PC-9 (cell line): ENCODE measurements around the gene SLC26A11. TPM values are rescaled to one million over a fixed set of nuclear protein-coding genes. Genes with fewer than 3 reads are reported as not detected.
"Not testable (repeated sequence)": the region's sequence is repeated elsewhere in the genome, so short reads cannot be mapped to it uniquely, and the experiment has no call there.

Experiments used
- BruUV-seq: library from RNA; stranded (reverse); fragments of 400-500 nt; replicated peaks from 2 replicates; lab custom pipeline; 2021; lab: Mats Ljungman, UMichigan
- CTCF ChIA-PET: fragments of 300-600 bp; sonication (Branson Sonifier 250); formaldehyde crosslinking; loops from one replicate; lab custom pipeline; 2022; ENCODE audit warnings: antibody characterized with exemption; lab: Charles Lee
- POLR2A ChIA-PET: fragments of 300-600 bp; sonication (Branson Sonifier 250); formaldehyde crosslinking; loops from one replicate; lab custom pipeline; 2022; ENCODE audit warnings: antibody characterized with exemption; ENCODE audit not compliant: unreplicated experiment; lab: Charles Lee
- DNase-seq, 2 experiments: peaks; one replicate each; pipeline versions ENCODE4 v3.0.0 to v3.0.0-alpha.2; 2015 to 2022; ENCODE audit warnings: mixed read lengths in 1 of 2
- H2AFZ ChIP-seq: fragments of 200-600 bp; sonication (generic); 2 replicates; pipeline ENCODE4 v1.8.1; 2017; ENCODE audit warnings: antibody characterized with exemption
- H3F3A ChIP-seq: fragments of 200-600 bp; sonication (generic); 2 replicates; pipeline ENCODE4 v1.8.1; 2017; ENCODE audit warnings: antibody characterized with exemption, mild to moderate bottlenecking, low read depth; ENCODE audit not compliant: insufficient read depth
- H3K27ac ChIP-seq: fragments of 200-600 bp; sonication (generic); 2 replicates; pipeline ENCODE4 v1.6.1; 2016; ENCODE audit warnings: mixed run types
- H3K27me3 ChIP-seq: fragments of 200-600 bp; sonication (generic); 2 replicates; pipeline ENCODE4 v1.6.1; 2016; ENCODE audit warnings: low read depth, mixed run types; ENCODE audit not compliant: insufficient read depth
- H3K36me3 ChIP-seq: fragments of 200-600 bp; sonication (generic); 2 replicates; pipeline ENCODE4 v1.6.1; 2016; ENCODE audit warnings: low read depth, mixed run types
- H3K4me1 ChIP-seq: fragments of 200-600 bp; sonication (generic); replicated peaks from 2 replicates; pipeline ENCODE4 v1.6.1; 2016; ENCODE audit warnings: mixed run types; ENCODE audit not compliant: insufficient read depth
- H3K4me2 ChIP-seq: fragments of 200-600 bp; sonication (generic); 2 replicates; pipeline ENCODE4 v1.6.1; 2017; ENCODE audit warnings: mixed run types
- H3K4me3 ChIP-seq: fragments of 200-600 bp; sonication (generic); 2 replicates; pipeline ENCODE4 v1.6.1; 2016; ENCODE audit warnings: mixed run types
- H3K79me2 ChIP-seq: fragments of 200-600 bp; sonication (generic); 2 replicates; pipeline ENCODE4 v1.6.1; 2017; ENCODE audit warnings: low read depth, mixed run types
- H3K9me2 ChIP-seq: fragments of 200-600 bp; sonication (generic); 2 replicates; pipeline ENCODE4 v1.8.1; 2017; ENCODE audit warnings: mild to moderate bottlenecking; ENCODE audit not compliant: insufficient read depth
- H3K9me3 ChIP-seq: fragments of 200-600 bp; sonication (generic); 2 replicates; pipeline ENCODE4 v1.8.1; 2016; ENCODE audit warnings: low read depth; ENCODE audit not compliant: insufficient read depth
- H4K20me1 ChIP-seq: fragments of 200-600 bp; sonication (generic); 2 replicates; pipeline ENCODE4 v1.8.1; 2017; ENCODE audit not compliant: insufficient read depth
- EZH2 ChIP-seq: fragments of 200-600 bp; sonication (generic); IDR thresholded peaks from 2 replicates; pipeline ENCODE4 v1.8.0; 2017; ENCODE audit warnings: antibody characterized with exemption, low read depth
- intact Hi-C: fragments of 100-400 bp; cut with micrococcal nuclease; formaldehyde crosslinking; loops from one replicate; pipeline ENCODE4 v1.10.0; 2022; ENCODE audit not compliant: unreplicated experiment
- total RNA-seq: library from RNA; stranded (reverse); gene quantifications from 2 replicates; pipeline ENCODE4 v1.2.3, GENCODE V29; 2021
- TF ChIP-seq, protein P1 (sequence below): fragments of 200-600 bp; sonication (generic); conservative IDR thresholded peaks from 2 replicates; pipeline ENCODE4 v1.6.1; 2017; ENCODE audit warnings: mixed run types, antibody characterized with exemption, mild to moderate bottlenecking, moderate library complexity

Gene SLC26A11
- total RNA-seq, 1 experiment from 2014 or later: 12.4 TPM

DNA sequence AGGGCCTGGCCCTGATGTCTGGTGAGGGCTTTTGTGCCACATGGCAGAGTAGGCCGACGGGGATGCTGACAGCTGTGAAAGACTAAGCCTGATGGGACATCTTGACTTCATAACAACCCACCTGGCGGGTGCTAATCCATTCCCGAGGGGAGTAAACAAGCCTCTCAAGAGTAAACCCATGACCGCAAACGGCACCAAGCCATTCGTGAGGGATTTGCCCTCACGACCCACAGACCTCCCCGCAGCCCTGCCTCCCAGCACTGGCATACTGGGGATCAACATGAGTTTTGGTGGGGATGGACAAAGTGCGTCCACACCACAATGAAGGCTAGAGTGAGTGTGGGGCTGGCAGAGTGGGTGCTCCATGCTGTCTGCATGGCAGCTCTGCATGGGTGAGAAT is 52.1 kb downstream of the SLC26A11 start:
- CTCF ChIA-PET: no interaction called here
- intact Hi-C loops: no loop called here
- no peaks in the 10 kb centered on the region for H3K27me3 ChIP-seq

DNA sequence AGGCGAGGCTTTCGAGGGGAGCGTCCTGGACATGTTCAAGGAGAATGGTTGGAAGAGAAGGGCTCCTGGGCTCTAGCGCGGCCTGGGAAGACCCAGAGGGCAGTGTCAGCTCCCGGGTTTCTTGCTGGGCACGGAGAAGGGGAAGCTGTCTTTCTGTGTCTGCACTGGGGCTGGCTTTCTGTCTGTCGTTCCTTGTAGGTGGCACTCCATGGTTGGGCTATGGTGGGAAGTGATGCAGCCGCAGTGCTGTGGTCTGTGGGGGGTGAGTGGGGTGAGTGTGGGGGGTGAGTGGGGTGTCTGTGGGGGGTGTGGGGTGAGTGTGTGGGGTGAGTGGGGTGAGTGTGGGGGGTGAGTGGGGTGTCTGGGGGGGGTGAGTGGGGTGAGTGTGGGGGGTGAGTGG is 54.1 kb downstream of the SLC26A11 start:
- intact Hi-C loops: no loop called here
- H3K36me3 ChIP-seq: no peaks in the 10 kb centered on the region
- POLR2A ChIA-PET: no interaction called here
- no peaks in the 10 kb centered on the region for H3K4me1 ChIP-seq
- H3F3A ChIP-seq: no peaks in the 10 kb centered on the region
- DNase-seq: no peak
- no TSS peak for BruUV-seq
- no peak overlapping the region for H2AFZ ChIP-seq
- H4K20me1 ChIP-seq: no peaks in the 10 kb centered on the region
- no peaks in the 10 kb centered on the region for H3K9me3 ChIP-seq
- no peaks in the 10 kb centered on the region for H3K79me2 ChIP-seq
- no peak overlapping the region for H3K4me3 ChIP-seq
- no peaks in the 10 kb centered on the region for H3K27me3 ChIP-seq
- H3K4me2 ChIP-seq: no peak overlapping the region
- CTCF ChIA-PET: no interaction called here
- H3K9me2 ChIP-seq: no peaks in the 10 kb centered on the region
- TF ChIP-seq EZH2: no peak
- TF ChIP-seq, protein P1, sequence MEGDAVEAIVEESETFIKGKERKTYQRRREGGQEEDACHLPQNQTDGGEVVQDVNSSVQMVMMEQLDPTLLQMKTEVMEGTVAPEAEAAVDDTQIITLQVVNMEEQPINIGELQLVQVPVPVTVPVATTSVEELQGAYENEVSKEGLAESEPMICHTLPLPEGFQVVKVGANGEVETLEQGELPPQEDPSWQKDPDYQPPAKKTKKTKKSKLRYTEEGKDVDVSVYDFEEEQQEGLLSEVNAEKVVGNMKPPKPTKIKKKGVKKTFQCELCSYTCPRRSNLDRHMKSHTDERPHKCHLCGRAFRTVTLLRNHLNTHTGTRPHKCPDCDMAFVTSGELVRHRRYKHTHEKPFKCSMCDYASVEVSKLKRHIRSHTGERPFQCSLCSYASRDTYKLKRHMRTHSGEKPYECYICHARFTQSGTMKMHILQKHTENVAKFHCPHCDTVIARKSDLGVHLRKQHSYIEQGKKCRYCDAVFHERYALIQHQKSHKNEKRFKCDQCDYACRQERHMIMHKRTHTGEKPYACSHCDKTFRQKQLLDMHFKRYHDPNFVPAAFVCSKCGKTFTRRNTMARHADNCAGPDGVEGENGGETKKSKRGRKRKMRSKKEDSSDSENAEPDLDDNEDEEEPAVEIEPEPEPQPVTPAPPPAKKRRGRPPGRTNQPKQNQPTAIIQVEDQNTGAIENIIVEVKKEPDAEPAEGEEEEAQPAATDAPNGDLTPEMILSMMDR: no peak
- no peak overlapping the region for H3K27ac ChIP-seq

More for the DNA sequence above, 52.1 kb downstream of the SLC26A11 start:
- Histone ChIP-seq H3K9me2 (no peaks in the 10 kb centered on the region), H3K4me1 (no peaks in the 10 kb centered on the region), H3K4me3 (no peak overlapping the region), H4K20me1 (no peaks in the 10 kb centered on the region), H3F3A (no peaks in the 10 kb centered on the region), H2AFZ (no peak overlapping the region), H3K4me2 (no peak overlapping the region), H3K9me3 (no peaks in the 10 kb centered on the region), H3K79me2 (no peaks in the 10 kb centered on the region), H3K27ac (no peak overlapping the region), H3K36me3 (no peaks in the 10 kb centered on the region)
- DNase-seq: no peak
- TF ChIP-seq EZH2: no peak
- TF ChIP-seq, protein P1: no peak
- POLR2A ChIA-PET: interaction anchor here (0.7 kb wide), 1 partner anchor 801 kb away, joined by 3 read pairs; no protein-coding TSS in a partner anchor
- BruUV-seq: no TSS peak

DNA sequence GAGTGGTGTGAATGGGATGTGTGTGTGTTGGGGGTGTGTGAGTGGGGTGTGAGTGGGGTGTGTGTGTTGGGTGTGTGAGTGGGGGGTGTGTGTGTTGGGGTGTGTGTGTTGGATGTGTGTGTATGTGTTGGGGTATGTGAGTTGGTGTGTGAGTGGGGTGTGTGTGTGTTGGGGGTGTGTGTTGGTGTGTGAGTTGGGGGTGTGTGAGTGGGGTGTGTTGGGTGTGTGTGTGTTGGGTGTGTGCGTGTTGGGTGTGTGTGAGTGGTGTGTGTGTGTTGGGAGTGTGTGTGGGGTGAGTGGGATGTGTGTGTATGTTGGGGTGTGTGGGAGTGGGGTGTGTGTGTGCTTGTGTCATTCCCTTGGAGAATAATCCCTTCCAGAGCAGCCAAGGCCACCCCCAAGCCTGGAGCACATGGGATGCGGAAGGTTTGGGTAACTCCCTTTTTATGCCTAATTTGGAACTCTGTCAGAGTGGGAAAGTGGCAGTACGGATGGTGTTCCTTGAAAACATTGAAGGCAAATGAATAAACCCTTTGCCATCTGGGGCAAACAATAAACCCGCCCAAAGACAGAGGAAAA is 54.7 kb downstream of the SLC26A11 start:
- Histone ChIP-seq H4K20me1 (no peaks in the 10 kb centered on the region), H2AFZ (no peak overlapping the region), H3K4me3 (no peak overlapping the region), H3K27me3 (no peaks in the 10 kb centered on the region), H3K4me1 (no peaks in the 10 kb centered on the region), H3F3A (no peaks in the 10 kb centered on the region), H3K9me2 (no peaks in the 10 kb centered on the region), H3K4me2 (no peak overlapping the region), H3K36me3 (no peaks in the 10 kb centered on the region), H3K79me2 (no peaks in the 10 kb centered on the region), H3K27ac (no peak overlapping the region), H3K9me3 (no peaks in the 10 kb centered on the region)
- DNase-seq: no peak
- intact Hi-C loops: no loop called here
- BruUV-seq: no TSS peak
- CTCF ChIA-PET: no interaction called here
- POLR2A ChIA-PET: interaction anchor here (0.6 kb wide), 1 partner anchor 43 kb away, joined by 3 read pairs; no protein-coding TSS in a partner anchor
- no peak for TF ChIP-seq EZH2
- TF ChIP-seq, protein P1: no peak

DNA sequence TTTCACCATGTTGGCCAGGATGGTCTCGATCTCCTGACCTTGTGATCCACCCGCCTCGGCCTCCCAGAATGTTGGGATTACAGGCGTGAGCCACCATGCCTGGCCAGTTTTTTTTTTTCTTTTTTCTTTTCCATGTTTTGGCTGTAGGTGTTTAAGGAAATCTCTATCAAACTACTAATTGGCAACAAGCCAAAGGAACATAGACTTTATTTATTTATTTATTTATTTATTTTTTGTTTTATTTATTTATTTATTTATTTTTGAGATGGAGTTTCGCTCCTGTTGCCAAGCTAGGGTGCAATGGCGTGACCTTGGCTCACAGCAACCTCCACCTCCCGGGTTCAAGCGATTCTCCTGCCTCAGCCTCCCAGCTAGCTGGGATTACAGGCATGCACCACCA is 55.6 kb downstream of the SLC26A11 start:
- H3K9me3 ChIP-seq, CTCF ChIA-PET, H3K9me2 ChIP-seq, H3K4me1 ChIP-seq, H3K36me3 ChIP-seq, H3K4me2 ChIP-seq, H2AFZ ChIP-seq, BruUV-seq, H3K27ac ChIP-seq, DNase-seq, H4K20me1 ChIP-seq, H3K4me3 ChIP-seq, H3K27me3 ChIP-seq, H3F3A ChIP-seq, H3K79me2 ChIP-seq: not testable (repeated sequence)
- POLR2A ChIA-PET: interaction anchor here (0.6 kb wide), 1 partner anchor 180 kb away, joined by 4 read pairs; no protein-coding TSS in a partner anchor
- intact Hi-C loops: loop anchor here (2.0 kb wide), 1 partner anchor 51 kb away; no protein-coding TSS in a partner anchor
